Measurements from ENCODE around the gene SPTLC2. TPM values are rescaled to one million over a fixed set of nuclear protein-coding genes. Genes with fewer than 3 reads are reported as not detected.

The SPTLC2 gene
- total and polyA plus RNA-seq, 2 of the 13 experiments (the other 11 are each of a cell fraction or from before 2014, with no cell fraction given), result 17.4 to 17.5 TPM

- TF ChIP-seq ZNF367 (CRISPR knock-in tag; IDR thresholded peaks at IDR 0.05; ENCODE audit: borderline replicate concordance) (no peak), ZNF224 (CRISPR knock-in tag; IDR thresholded peaks at IDR 0.05) (no peak), HNRNPK (IDR thresholded peaks at IDR 0.05; ENCODE audit: low read depth, low read length, poor library complexity, severe bottlenecking) (no peak), ZNF557 (CRISPR knock-in tag; IDR thresholded peaks at IDR 0.05) (no peak), ZNF282 (IDR thresholded peaks at IDR 0.05; ENCODE audit: partially characterized antibody) (no peak), ZNF124 (CRISPR knock-in tag; IDR thresholded peaks at IDR 0.05) (no peak), ZNF335 (CRISPR knock-in tag; IDR thresholded peaks at IDR 0.05) (no peak), TCF7 (IDR thresholded peaks at IDR 0.05; ENCODE audit: low read depth) (no peak), NFKB2 (CRISPR knock-in tag; IDR thresholded peaks at IDR 0.05; ENCODE audit: borderline replicate concordance) (no peak), ZFP62 (CRISPR knock-in tag; IDR thresholded peaks at IDR 0.05) (no peak), TEF (CRISPR knock-in tag; IDR thresholded peaks at IDR 0.05) (no peak), ZNF577 (CRISPR knock-in tag; IDR thresholded peaks at IDR 0.05; ENCODE audit: borderline replicate concordance, low read depth) (no peak), SNAI1 (CRISPR knock-in tag; IDR thresholded peaks at IDR 0.05; ENCODE audit: borderline replicate concordance) (no peak), ZNF781 (CRISPR knock-in tag; IDR thresholded peaks at IDR 0.05; ENCODE audit: borderline replicate concordance, not compliant biosample characterization) (no peak), HOXA3 (CRISPR knock-in tag; IDR thresholded peaks at IDR 0.05) (no peak), ZFP37 (CRISPR knock-in tag; IDR thresholded peaks at IDR 0.05; ENCODE audit: borderline replicate concordance) (no peak), ZNF816 (CRISPR knock-in tag; IDR thresholded peaks at IDR 0.05; ENCODE audit: borderline replicate concordance) (no peak), PHB2 (IDR thresholded peaks at IDR 0.05; ENCODE audit: partially characterized antibody) (no peak), MBNL3 (CRISPR knock-in tag; conservative IDR thresholded peaks at IDR 0.05) (no peak)
- Histone ChIP-seq H3K4me3 (replicated peaks in 1 of 3; ENCODE audit: insufficient read depth in 1 of 3, low read depth in 2 of 3, low read length in 3 of 3) (no peak overlapping the region), H3K36me3 (replicated peaks in 1 of 2; ENCODE audit: control insufficient read depth in 1 of 2, insufficient read depth in 2 of 2, low read length in 2 of 2) (peaks cover 0 to 42% of the 10 kb centered on the region in 2 experiments; a peak in 4 of 5 replicates), H3K27me3 (ENCODE audit: control insufficient read depth in 1 of 2, insufficient read depth in 2 of 2, low read length in 2 of 2) (no peaks in the 10 kb centered on the region), H3K79me2 (ENCODE audit: insufficient read depth, low read length) (no peaks in the 10 kb centered on the region), H3K27ac (ENCODE audit: extremely low read length, insufficient read depth, low read length) (no peak overlapping the region), H3K4me1 (ENCODE audit: insufficient read depth, low read length) (no peaks in the 10 kb centered on the region), H4K20me1 (ENCODE audit: insufficient read depth, low read length) (no peaks in the 10 kb centered on the region), H3K9me3 (ENCODE audit: low read length) (no peaks in the 10 kb centered on the region), H2AFZ (ENCODE audit: low read length) (no peak overlapping the region), H3K9ac (ENCODE audit: insufficient read depth, low read depth, low read length) (no peak overlapping the region), H3K4me2 (ENCODE audit: low read depth, low read length) (no peak overlapping the region)
- 74% methylated on average over 4 of the region's 4 CpGs for WGBS (ENCODE audit: low lambda C conversion rate)
- ChIA-PET POLR2A (no interaction called here), CTCF (ENCODE audit: low intra/inter-chr PET ratio, low total read pairs) (no interaction called here)
- intact Hi-C loops (cut with micrococcal nuclease; ENCODE audit: unreplicated experiment) (loop anchor here (10.0 kb wide), 1 partner anchor 402 kb away; no protein-coding TSS in a partner anchor), in situ Hi-C loops (cut with HindIII; ENCODE audit: extremely low pct_ligation_motif_present, low pct_unique_long_range_greater_than_20kb) (no loop called here)
- no peak for FAIRE-seq
- no peak for DNase-seq (ENCODE audit: low spot score)
- no peak for ATAC-seq
- BruUV-seq (replicated peaks), result no TSS peak
Measured at GRCh38 chr14:77556946-77557345, 59.5 kb downstream of the SPTLC2 start.
